Stimulated activated naive CD4-positive, alpha-beta T cell (primary cell): ENCODE measurements around the gene PCBP4.

ENCODE experiments used
- DNase-seq, 6 experiments: peaks; one replicate each; lab custom pipeline; 2025; lab: John Stamatoyannopoulos, UW

The PCBP4 gene

DNA sequence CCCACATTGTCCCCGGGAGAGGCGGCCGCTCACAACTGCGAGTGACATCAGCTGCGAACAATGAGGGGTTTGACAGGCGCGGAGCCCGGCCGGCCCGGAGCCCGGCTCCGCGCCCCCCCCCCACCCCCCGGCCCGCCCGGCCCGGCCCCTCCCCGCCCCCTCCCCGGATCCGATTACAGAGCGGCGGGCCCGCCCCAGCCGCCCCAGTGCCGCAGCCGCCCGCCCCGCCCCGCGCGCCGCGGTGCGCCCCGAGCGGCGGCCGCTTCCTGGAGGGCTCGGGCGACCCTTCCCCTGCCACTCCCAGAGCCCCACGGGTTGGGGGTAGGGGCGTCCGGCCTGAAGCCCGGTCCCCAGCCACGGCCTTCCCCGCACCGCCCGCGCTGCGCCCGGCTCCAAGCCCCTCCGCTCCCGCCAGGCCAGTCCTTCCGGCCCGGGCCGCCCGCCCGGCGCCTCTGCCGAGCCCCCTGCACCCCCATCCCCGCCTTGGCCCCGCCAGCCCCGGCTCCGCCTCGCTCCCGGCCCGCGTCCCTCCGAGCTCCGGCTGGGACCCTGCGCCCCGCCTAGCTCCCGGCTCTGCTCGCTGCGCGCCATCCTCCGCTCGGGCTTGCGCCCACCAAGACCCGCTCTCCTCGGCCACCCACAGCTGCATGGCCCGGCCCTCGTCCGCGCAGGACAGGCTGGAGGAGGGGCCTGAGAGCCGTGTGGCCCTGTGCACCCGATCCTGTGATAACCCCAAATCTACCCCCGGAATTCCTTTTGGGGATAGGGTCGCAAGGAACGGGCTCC, at the start of gene PCBP4:
PCBP4 (minus strand) TSS at position 71 of the 786 bp plus-strand sequence. CDS start 6,214 bp downstream, outside the sequence.
- DNase-seq = peak in 4 of 6 experiments; percentile 25 to 46 (median 39)

DNA sequence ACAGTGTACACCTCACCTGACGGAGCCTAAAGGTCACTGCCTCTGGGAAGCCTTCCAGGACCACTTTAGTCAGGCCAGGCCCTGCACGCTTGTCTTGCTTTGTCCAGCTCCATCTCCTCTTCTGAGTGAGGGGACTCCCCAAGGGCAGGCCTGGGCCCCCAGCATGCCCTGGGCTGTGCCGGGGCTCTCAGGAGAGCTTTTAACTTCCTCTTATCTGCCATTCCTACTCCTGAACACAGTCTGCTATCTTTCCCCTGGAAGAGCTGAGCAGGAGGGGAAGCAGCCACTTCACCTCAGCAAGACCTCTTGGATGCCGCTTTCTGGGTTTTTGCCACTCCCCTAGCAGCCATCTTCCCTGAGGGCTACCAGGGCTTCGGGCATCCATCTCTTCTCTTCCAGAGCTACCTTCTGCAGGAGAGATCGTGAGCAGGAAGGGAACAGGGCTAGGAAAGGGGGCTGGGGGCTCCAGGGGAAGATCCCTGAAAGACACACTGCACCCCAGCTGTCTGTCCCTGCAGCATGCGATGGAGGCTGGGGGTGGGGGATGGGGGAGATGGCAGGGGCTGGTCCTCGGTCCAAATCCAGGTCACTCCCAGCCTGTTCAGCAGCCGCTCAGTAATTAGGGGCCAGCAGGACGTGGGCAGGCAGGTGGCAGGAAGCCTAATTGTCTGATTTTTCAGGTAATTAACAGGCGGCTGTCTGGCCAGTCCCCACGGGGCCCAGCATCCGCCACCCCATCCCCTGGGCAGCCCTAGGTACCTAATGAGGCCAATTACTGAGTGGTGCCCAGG, 48.4 kb upstream of the PCBP4 start:
- no peak for DNase-seq

DNA sequence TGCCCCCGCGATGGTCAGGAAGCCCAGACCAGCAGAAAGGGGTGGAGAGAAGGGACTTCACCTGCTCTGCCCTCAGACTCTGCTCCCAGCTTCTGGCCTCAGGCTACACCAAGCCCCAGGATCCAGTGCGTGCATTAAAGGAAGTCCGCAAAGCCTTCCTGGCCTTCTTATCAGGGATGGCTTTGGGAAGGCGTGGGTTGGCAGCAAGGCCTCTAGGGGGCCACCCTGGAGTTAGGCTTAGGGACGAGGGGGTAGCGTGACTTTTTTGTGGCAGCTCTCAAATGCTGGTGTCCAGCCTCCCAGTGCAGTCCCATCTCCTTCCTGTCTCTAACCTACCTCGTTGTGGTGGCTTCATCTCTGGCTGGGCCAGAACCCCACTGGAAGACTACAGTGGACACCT, 47.4 kb upstream of the PCBP4 start:
- DNase-seq = no peak

DNA sequence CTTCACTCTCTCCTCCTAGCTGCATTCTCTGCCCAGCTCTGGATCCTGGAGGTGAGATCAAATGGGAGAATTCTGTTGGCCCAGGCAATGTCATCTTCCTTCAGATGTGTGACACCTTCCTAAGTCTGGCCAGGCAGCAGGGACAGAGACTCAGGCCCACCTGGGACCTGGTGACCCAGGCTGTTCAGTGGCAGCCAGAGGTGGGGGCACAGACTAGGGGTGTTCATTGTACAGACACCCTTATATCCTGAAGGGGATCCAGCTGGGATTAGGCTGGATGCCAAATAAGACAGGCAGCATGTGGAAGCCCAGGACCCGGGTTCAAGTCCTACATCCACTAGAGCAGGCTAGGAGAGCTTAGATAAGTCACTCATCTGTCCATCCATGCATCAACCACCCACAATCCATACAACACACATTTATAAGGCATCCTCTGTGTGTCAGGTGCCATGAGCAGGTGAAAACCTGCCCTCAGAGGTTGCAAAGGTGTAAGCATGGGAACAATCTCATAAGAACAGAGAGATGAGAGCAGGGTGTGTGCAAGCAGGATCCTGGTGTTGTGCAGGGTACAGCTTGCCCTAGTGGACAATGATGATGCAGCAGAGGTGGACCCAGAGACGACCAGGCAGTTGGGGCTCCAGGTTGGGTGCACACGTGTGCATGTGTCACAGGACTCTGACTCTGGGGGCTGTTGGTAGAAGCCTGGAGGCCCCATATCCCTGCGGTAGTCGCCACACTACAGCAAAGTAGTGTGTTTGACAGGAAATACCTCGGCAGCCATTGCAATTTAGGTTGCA, 46.7 kb upstream of the PCBP4 start:
- no peak for DNase-seq

DNA sequence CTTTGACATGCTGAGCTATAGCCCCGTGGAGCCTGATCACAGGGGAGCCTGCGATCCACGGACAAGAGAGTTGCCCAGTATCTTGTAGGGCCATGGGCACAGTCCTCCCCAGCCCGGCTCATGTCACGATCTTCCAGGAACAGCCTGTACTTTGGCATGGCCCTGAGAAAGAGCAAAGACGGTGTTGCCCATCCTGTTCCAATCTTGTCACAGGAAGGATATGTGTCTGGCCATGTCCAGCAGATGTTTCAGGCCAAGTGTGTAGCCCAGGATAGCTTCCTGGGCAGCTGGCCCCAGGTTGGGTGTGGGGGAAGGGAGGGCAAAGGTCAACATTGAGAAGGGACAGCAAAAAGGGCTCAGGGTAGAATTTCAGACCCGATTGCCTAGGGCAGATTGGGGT, 45.4 kb upstream of the PCBP4 start:
- DNase-seq = no peak

DNA sequence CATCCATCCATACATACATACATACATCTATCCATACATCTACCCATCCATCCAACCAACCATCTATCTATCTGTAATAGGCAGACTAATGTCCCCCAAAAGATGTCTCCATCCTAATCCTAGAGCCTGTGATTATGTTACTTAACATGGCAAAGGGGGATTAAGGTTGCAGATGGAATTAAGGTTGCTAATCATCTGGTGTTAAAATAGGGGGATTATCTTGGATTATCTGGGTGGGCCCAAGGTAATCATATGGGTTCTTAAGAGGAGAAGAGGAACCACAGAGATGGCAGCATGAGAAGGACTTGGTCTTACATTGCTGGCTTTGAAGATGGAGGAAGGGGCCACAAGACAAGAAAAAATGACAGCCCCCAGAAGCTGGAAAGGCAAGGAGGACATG, 43.2 kb upstream of the PCBP4 start:
- no peak for DNase-seq

DNA sequence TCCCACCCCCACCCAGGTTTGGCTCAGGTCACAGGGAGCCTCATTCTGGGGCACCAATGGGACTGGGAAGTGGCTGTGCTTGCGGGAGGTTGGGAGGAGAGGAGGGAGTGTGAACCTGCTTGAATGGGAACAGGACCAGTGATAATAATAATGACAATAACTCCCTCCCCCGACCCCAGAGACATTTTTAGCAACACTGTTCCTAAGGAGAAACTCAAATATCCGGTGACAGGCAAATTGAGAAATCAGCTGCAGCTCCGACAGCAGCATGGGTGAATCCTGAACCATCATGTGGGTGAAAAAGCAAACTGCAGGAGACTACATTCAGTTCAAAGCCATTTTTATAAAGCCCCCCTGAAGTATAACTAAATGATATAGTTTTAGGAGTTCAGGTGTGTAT, 40.0 kb upstream of the PCBP4 start:
- no peak for DNase-seq

DNA sequence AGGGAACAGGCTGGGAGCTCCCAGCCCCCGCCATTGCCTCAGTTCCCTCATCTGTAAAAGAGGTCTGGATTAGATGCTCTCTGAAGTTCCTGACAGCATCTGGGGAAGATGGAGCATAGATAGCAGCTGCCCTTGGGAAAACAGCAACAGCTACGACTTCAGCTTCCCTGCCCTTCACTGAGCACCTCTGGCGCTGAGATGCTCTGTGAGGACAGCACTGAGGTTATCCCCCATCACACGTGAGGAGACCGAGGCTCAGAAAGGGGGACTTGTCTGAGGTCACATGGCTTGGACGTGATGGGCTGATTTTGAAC, 39.5 kb upstream of the PCBP4 start:
- no peak for DNase-seq

DNA sequence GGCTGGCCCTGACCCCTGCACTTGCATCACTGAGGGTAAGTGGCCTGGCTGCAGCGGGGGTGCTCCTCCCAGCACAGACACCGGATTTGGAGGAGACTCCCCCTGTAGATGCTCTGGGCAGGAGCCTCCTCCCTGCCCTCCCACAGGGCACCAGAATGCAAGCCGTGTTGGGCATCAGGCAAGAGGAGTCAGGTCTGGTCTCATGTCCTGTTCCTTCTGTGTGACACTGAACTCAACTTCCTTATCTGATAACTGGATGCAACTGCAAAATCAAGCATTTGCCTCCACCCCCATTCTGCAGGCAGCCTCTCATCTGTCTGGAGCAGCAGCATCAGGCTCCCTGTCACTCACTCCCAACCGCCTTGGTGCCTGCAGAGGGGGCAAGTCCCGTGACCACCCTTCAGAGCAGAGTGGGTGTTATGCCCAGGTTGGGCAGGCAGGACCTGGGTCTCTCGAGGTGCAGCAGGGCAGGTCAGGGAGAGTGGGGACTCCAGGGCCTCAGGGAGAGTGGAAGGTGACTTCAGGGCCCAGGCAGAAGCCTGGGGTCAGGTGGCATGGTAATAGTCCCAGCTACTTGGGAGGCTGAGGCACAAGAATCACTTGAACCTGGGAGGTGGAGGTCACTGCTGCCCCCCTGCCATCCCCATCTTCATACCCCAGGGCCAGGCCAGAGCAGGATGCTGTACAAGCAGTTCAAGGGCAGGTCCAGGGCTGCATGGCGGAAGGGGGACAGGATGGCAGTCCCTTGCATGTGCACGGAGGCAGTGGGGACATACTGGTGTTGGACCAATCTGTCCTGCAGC, 39.0 kb upstream of the PCBP4 start:
- no peak for DNase-seq

DNA sequence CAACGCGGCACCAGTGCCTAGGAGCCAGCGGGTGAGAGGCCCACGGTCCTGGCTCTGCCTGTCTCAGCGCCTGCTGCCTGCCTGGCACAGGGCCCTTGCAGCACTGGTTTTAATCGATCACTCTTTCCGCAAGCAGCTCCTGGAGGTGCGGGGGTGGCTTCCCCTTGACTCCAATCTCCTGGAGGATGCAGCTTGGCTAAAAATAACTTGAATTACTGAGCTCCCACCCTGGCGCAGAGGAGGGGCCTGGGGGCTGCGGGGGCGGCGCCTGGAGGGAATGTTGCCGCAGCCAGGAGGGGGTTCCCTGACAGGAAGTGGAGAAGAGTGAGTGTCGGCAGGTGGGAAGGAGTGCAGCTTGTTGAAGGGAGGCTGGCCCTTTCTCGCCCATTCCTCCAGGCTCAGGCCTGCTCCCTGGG, 38.3 kb upstream of the PCBP4 start:
- peak in 1 of 6 experiments; percentile 13 for DNase-seq

DNA sequence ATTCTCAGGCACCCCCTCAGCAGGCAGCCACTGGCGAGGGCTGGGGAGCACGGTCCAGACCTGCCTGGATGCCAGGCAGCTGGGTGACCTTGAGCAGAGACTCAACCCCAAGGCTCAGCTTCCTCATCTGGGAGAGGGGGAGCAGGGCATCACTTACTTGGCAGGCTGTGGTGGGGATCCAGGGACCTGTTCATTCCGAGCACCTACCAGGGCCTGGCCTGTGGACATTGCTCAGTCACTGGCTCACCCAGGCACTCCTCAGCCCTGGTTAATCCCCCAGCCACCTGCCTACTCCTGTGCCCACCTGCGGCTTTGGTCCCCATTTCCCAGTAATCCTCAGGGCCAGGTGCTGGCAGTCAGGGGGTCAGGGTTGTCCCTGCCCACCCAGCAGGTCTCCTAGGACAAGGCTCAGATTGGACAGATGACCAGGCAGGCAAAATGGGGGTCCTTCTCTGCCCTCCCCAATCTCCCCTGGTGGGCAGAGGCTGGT, 37.7 kb upstream of the PCBP4 start:
- DNase-seq = no peak

DNA sequence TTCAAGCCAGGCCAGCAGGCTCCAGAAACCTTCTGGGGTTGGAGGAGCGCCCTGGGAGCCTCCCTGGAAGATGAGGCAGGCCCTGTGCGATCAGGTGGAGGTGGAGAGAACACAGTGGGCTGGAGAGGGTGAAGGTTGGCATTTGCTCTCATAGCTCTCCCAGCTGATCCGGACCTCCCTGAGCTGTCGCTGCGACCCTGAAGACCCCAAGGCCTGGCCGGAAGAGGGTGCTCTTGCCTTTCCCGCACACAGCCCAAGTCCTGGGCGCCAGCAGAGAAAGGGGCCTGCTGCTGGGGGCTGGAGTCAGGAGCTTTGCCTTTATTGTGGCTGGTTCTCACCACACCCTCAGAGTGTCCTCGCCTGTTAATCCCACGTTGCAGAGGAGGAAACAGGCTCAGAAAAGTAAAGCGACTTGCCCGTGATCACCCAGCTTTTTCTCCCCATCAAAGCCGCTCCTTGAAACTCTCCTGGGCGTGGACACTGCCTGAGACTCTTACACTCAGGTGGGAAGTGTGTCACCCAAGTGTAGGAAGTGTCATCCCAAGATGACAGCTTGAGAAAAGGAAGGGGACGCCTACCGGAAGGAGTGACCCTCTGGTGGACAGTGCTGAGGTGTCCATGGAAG, 37.0 kb upstream of the PCBP4 start:
- DNase-seq = no peak

DNA sequence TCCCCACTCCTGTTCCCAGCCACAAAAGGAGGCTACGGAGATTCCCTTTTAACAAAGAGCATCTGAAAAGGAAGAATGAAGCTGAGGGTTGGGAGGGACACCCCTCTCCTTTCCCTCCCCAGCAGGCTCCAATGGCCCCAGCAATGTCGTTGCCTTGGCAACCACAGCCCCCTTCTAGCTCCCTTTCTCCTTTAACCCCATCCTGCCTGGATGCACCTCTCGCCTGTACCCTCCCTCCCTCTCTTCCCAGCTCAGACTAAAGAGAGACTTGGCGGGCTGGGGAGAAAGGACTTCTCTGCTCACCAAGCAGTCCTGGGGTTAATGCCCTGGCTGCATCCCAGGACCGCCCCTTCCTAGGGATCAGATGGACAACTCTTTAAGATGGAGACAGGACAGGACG, 35.5 kb upstream of the PCBP4 start:
- no peak for DNase-seq

DNA sequence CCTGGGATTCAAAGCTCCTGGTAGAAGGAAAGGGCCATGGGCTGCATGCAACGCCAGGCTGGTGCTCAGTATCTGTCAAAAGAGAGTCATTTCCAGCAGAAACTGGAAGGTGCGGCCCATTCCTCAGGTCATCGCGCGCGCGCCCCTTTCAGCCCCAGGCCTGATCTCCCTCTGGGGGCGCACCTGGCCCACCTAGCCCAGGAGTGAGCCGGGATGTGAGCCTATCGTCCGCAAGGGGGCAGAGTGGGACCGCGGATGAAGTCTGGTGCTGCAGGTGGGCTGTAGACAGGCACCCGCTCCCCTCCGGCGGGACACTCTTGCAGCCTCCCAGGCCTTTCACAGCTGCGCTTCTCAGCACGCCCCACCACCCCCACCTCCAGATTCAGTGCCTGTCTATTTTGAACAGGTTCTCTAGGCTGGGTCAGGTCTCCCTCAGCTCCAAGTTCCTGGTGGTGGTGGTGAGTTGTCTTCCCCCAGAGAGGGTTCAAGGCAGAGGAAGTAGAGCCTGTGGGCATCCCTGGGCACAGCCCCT, 34.3 kb upstream of the PCBP4 start:
- peak; percentile 62 to 89 (median 82) for DNase-seq

DNA sequence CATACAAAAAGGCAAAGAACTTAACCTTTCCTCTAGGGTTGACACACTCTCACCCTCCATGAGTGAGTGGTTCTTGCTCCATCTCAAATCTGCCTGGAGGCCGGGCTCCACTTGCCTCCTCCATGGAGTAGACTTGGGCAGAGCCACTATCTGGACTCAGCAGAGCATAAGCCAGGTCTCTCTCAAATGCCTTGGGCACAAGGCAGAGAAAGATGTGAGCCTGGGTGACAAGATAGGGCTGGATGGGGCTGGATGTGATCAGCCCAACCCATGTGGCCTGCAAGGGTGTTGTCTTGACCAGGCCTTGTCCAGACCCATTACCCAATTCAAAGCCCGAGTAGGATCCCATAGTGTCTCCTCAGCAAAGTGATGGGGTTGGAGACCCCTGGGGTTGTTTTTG, 32.6 kb upstream of the PCBP4 start:
- no peak for DNase-seq

DNA sequence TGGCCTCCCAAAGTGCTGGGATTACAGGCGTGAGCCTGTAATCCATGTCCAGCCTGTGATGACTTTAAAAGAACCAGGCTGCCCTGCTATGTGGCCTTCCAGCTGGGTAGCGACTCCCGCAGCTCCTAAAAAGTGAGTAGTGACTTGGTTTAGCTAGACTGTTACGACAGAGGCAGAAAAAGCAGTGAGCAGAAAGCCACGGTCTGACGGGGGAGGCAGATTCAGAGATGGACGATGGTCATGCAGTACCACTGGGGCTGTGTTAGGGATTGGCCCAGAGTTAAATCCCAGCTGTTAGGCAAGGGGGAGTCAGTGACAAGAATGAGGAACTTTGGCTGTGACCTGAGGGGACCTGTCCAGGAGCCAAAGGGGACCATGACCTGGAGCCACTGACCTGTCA, 31.5 kb upstream of the PCBP4 start:
- DNase-seq = no peak

DNA sequence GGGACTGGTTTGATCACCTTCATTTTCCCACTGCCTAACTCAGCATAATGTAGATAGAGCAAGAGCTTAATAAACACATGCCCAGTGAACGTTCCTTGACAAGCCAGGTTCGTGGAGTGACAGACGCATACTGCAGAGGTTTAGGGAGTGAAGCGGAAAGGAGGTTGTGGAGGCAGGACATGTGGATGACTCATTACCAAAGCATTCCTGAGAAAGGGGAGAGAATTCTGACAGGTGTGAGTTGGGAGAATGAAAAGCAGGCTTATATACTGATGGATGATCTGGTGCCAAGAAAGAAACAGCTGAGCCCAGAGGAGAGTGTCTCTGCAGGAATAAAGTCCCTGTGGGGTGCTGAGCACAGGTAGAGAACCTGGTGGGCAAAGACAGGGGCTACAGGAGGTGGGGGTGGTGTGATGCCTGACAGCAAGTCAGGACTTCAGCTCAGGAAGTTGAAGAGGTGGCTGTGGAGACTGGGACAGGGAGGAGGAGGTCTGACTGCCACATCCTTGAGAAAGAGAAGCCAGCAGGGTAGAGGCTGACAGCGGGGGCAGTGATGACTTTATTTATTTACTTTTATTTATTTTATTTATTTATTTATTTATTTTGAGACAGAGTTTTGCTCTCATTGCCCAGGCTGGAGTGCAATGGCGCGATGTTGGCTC, 30.8 kb upstream of the PCBP4 start:
- DNase-seq = no peak

DNA sequence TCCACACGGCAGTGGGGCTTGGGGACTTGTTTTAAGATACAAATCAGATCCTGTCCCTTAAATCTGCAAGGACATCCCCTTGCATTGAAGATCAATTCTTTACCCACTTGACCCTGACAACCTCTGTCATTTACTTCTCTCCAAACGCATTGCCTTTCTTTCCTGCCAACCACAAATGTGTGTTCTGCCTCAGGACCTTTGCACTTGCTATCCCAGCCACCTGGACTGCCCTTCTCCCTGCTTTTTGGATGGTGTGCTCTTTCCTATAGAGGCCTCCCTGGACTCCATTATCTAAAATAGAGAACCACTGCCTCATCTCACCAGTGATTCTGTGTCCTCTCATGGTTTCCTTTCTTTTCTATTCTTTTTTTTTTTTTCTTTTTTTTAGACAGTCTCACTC, 29.9 kb upstream of the PCBP4 start:
- DNase-seq = no peak

DNA sequence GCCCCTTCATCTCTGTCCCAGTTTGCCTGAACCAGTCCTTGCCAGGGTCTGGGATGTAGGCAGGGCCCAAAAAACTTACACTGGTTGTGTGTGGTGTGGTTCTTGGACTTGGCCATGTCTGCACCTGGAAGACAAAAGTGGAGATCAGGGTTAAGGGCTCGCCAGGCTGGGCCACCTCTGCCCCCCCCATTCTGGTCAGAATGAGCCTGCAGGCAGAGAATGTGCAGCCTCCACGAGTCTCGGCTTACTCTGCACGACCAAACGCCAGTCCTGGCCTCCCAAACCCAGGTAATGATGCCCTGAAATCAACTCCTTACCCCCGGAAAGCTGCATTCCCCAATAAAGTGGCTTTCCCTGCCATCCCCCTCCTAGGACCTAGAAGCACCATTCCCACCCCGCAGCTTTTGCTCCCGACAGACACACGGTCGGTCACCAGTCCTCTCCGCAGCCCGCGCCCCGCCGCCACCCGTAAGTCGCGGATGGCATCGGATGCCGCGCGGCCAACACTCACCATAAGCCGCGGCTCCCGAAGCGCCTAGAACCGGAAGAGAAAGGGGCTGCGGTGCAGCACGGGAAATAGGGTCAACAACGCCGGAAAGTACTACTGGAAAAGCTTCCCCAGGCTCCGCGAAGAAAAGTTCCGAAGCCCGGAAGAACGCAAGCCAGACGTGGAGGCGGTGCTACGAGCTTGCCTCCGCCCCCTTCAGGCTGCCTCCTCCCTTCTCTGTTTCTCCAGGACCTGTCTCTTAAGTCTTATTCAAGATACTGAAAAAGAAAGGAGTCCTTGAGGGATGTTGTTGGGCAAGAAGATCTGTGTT, 28.3 kb upstream of the PCBP4 start, which contains the start of gene RPL29:
RPL29 (minus strand) TSS at position 550 of the 818 bp plus-strand sequence; CDS start at position 116, 434 bp downstream.
- DNase-seq = peak; percentile 86 to 93 (median 91)
